Measurements from ENCODE around the gene LRIT3.
"Not testable (repeated sequence)": the region's sequence is repeated elsewhere in the genome, so short reads cannot be mapped to it uniquely, and the experiment has no call there.

The LRIT3 gene

DNA sequence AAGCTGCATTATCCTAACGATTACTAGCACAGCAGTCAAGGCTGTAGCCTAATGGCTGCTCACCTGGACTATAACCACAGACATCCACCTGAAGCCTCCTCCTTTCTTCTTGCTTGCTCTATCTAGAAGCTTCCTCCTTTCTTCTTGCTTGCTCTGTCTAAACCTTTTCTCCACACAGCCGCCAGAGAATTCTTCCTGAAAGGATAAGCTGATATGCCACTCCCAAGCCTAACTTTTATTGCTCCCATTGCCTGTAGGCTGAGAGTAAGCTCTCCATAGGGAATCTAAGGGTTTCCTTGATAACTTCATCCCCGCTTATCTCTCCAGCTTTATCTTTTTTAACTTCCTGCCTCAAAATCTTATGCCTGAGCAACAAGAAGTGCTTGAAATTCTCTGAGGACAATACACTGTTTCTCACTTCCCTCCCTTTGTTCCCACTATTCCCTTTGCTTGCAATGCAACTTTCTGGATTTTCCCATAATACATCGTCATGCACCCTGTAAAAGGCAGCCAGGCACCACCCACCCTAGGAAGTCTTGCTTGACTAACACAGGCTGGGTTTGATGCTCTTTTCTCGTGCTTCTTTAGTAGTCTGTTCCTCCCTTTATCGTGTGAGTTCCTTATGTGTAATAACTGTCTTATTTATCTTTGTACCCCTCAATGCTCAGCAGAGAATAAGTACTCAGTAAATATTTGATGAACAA lies 1.4 kb upstream of the LRIT3 start:
- no peaks in the 10 kb centered on the region for H3K9me2 ChIP-seq (replicated peaks; ENCODE audit: control insufficient read depth, low read length)
- TF ChIP-seq CTCF (IDR thresholded peaks at IDR 0.05; ENCODE audit: low read depth, low read length, poor library complexity, severe bottlenecking): no peak
- no peaks in the 10 kb centered on the region for H3F3A ChIP-seq (ENCODE audit: control insufficient read depth, insufficient read depth)
- H3K4me2 ChIP-seq (ENCODE audit: low read length): no peak overlapping the region
- H3K27me3 ChIP-seq (ENCODE audit: control insufficient read depth, low read length): no peaks in the 10 kb centered on the region
- no peaks in the 10 kb centered on the region for H3K79me2 ChIP-seq (ENCODE audit: control insufficient read depth, low read length)
- no peaks in the 10 kb centered on the region for H3K36me3 ChIP-seq (ENCODE audit: control insufficient read depth, low read length)
- H3K4me1 ChIP-seq (ENCODE audit: control insufficient read depth, low read length): no peaks in the 10 kb centered on the region
- no peak overlapping the region for H3K27ac ChIP-seq (ENCODE audit: low read depth, low read length)
- H3K9me3 ChIP-seq (ENCODE audit: control insufficient read depth, insufficient read depth, low read length): no peaks in the 10 kb centered on the region
- no peaks in the 10 kb centered on the region for H4K20me1 ChIP-seq (ENCODE audit: control insufficient read depth, insufficient read depth, low read depth, low read length)
- no peak overlapping the region for H3K4me3 ChIP-seq (ENCODE audit: low read length)

DNA sequence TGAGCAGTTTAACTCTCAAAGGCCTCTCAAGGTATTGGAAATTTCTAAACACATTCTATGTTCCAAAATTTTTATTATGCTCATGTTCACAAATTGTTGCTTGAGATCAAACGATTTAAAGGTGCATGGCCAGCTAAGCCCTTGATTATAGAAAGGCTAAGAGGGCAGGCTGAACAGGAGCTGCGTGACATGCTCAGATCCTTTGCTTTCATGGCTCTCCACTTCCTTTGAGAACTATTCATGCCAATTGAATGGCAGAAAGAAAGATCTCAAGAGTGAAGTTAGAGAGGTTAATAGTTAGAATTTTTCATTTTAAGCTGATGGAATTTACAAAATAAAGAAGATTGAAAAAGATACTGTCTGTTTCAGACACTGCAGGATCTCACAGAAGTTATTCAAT lies 594 bp downstream of the LRIT3 start:
- H3K36me3 ChIP-seq (ENCODE audit: control insufficient read depth, low read length): no peaks in the 10 kb centered on the region
- TF ChIP-seq CTCF (IDR thresholded peaks at IDR 0.05; ENCODE audit: low read depth, low read length, poor library complexity, severe bottlenecking) (no peak), EZH2phosphoT487 (IDR thresholded peaks at IDR 0.05; ENCODE audit: borderline replicate concordance, low read length) (no peak)
- H3K79me2 ChIP-seq (ENCODE audit: control insufficient read depth, low read length): no peaks in the 10 kb centered on the region
- H3F3A ChIP-seq (ENCODE audit: control insufficient read depth, insufficient read depth): no peaks in the 10 kb centered on the region
- no peaks in the 10 kb centered on the region for H3K9me2 ChIP-seq (replicated peaks; ENCODE audit: control insufficient read depth, low read length)
- H3K27ac ChIP-seq (ENCODE audit: low read depth, low read length): no peak overlapping the region
- H3K4me3 ChIP-seq (ENCODE audit: low read length): no peak overlapping the region
- no peaks in the 10 kb centered on the region for H4K20me1 ChIP-seq (ENCODE audit: control insufficient read depth, insufficient read depth, low read depth, low read length)
- H3K4me2 ChIP-seq (ENCODE audit: low read length): no peak overlapping the region
- H3K4me1 ChIP-seq (ENCODE audit: control insufficient read depth, low read length): no peaks in the 10 kb centered on the region
- H3K27me3 ChIP-seq (ENCODE audit: control insufficient read depth, low read length): no peaks in the 10 kb centered on the region
- no peaks in the 10 kb centered on the region for H3K9me3 ChIP-seq (ENCODE audit: control insufficient read depth, insufficient read depth, low read length)

DNA sequence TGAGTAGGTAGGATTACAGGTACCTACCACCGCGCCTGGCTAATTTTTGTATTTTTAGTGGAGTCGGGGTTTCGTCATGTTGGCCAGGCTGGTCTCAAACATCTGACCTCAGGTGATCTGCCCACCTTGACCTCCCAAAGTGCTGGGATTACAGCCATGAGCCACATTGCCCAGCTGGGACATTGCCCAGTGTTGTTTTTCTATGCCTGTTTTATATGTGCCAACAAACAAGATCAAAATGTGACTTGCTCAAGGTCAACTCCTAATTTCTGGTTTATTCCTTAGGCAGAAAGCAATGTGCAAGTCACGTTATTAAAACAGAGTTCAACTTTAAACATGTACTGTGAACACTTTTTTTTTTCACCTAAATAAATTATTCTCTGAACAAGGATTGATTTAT lies 2.7 kb downstream of the LRIT3 start:
- H4K20me1 ChIP-seq (ENCODE audit: control insufficient read depth, insufficient read depth, low read depth, low read length): no peaks in the 10 kb centered on the region
- TF ChIP-seq CTCF (IDR thresholded peaks at IDR 0.05; ENCODE audit: low read depth, low read length, poor library complexity, severe bottlenecking): no peak
- TF ChIP-seq EZH2phosphoT487 (IDR thresholded peaks at IDR 0.05; ENCODE audit: borderline replicate concordance, low read length): no peak
- H3F3A ChIP-seq (ENCODE audit: control insufficient read depth, insufficient read depth): no peaks in the 10 kb centered on the region
- no peaks in the 10 kb centered on the region for H3K27me3 ChIP-seq (ENCODE audit: control insufficient read depth, low read length)
- H3K27ac ChIP-seq (ENCODE audit: low read depth, low read length): no peak overlapping the region
- no peak overlapping the region for H3K4me3 ChIP-seq (ENCODE audit: low read length)
- no peaks in the 10 kb centered on the region for H3K9me2 ChIP-seq (replicated peaks; ENCODE audit: control insufficient read depth, low read length)
- H3K79me2 ChIP-seq (ENCODE audit: control insufficient read depth, low read length): no peaks in the 10 kb centered on the region
- no peaks in the 10 kb centered on the region for H3K9me3 ChIP-seq (ENCODE audit: control insufficient read depth, insufficient read depth, low read length)
- no peak overlapping the region for H3K4me2 ChIP-seq (ENCODE audit: low read length)
- no peaks in the 10 kb centered on the region for H3K36me3 ChIP-seq (ENCODE audit: control insufficient read depth, low read length)
- H3K4me1 ChIP-seq (ENCODE audit: control insufficient read depth, low read length): no peaks in the 10 kb centered on the region

DNA sequence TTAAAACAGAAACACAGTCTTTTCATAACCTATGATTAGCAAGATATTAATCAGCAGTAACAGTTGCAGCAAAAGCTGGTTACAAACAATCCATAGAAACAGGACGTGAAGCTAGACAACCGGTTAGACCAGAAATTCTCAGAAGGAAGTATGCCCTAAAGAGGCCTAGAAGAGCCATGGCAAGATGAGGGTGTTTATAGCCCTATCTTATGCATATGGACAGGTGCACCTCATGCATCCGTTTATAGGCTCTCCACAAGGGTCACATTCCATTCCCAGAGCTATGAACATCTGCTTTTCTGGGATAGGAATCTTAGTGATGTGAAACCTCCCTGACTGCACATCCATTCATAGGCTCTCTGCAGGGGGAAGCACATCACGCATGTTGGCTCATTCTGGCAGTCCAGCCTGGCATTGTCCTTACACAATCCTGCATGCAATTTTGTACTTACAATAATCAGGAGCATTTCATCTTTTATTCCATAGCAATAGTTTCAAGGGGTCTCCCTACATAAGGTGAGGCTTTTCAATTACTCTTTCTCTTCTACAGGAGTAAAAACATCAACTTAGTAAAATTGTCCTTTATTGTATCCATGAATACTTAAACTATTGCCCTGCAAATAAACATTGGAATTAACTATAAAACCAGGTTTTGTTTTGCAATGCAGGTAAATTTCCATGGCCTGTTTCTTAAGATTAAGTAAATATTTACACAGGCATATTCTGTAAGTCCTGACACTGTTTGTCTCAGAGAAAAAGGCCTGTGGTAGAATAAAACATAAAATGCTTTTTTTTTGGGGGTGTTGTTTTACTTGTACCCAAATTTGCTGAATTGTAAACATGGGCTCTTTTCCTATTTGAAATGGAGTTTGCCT lies 11.8 kb downstream of the LRIT3 start:
- H3K36me3 ChIP-seq (ENCODE audit: control insufficient read depth, low read length); H3F3A ChIP-seq (ENCODE audit: control insufficient read depth, insufficient read depth): not testable (repeated sequence)

More for the DNA sequence above, 11.8 kb downstream of the LRIT3 start:
- not testable (repeated sequence) for H3K27me3 ChIP-seq (ENCODE audit: control insufficient read depth, low read length); H3K4me1 ChIP-seq (ENCODE audit: control insufficient read depth, low read length); H3K4me2 ChIP-seq (ENCODE audit: low read length); H3K9me2 ChIP-seq (replicated peaks; ENCODE audit: control insufficient read depth, low read length); H4K20me1 ChIP-seq (ENCODE audit: control insufficient read depth, insufficient read depth, low read depth, low read length); H3K79me2 ChIP-seq (ENCODE audit: control insufficient read depth, low read length); H3K4me3 ChIP-seq (ENCODE audit: low read length); H3K27ac ChIP-seq (ENCODE audit: low read depth, low read length)
- H3K9me3 ChIP-seq (ENCODE audit: control insufficient read depth, insufficient read depth, low read length): peaks cover 16% of the 10 kb centered on the region
